Left kidney (tissue), 2 donors: ENCODE results near the gene HOXD8. TPM values are rescaled to one million over a fixed set of nuclear protein-coding genes. Genes with fewer than 3 reads are reported as not detected.

ENCODE experiments used
- DNase-seq: peaks from one replicate; pipeline ENCODE4 v3.0.0-alpha.2; 2013
- polyA plus RNA-seq: library from polyadenylated mRNA; unstranded; fragments of 120-200 nt; gene quantifications from one replicate; pipeline ENCODE4 v1.2.1, GENCODE V29; 2013; ENCODE audit not compliant: insufficient read length

The HOXD8 gene
- polyA plus RNA-seq, 1 donor: 170 TPM

GRCh38 chr2:176156807-176157498, 27.4 kb downstream of the HOXD8 start, which contains the start of gene HOXD3:
TSS of gene HOXD3 (plus strand) at chr2:176157307. CDS start at chr2:176169115, 11,808 bp downstream.
- peak; percentile 71 for DNase-seq

- peak; percentile 74 for DNase-seq
Measured at GRCh38 chr2:176157499-176158185, 28.1 kb downstream of the HOXD8 start.

GRCh38 chr2:176158186-176158591, 28.7 kb downstream of the HOXD8 start:
- DNase-seq: peak; percentile 38

- DNase-seq: peak; percentile 83
Measured at GRCh38 chr2:176158855-176159662, 29.6 kb downstream of the HOXD8 start.

GRCh38 chr2:176159663-176160250, 30.3 kb downstream of the HOXD8 start:
- DNase-seq: no peak

- peak; percentile 55 for DNase-seq
Measured at GRCh38 chr2:176160251-176160985, 30.9 kb downstream of the HOXD8 start.

GRCh38 chr2:176160986-176161824, 31.7 kb downstream of the HOXD8 start:
- peak; percentile 32 for DNase-seq

GRCh38 chr2:176161825-176162626, 32.5 kb downstream of the HOXD8 start:
- DNase-seq: peak; percentile 75

GRCh38 chr2:176162911-176163671, 33.6 kb downstream of the HOXD8 start:
- peak; percentile 92 for DNase-seq

- no peak for DNase-seq
Measured at GRCh38 chr2:176163672-176164056, 34.2 kb downstream of the HOXD8 start.

- DNase-seq: no peak
Measured at GRCh38 chr2:176164201-176164600, 34.7 kb downstream of the HOXD8 start.

GRCh38 chr2:176164611-176165369, 35.3 kb downstream of the HOXD8 start:
- peak; percentile 79 for DNase-seq

GRCh38 chr2:176165370-176166050, 36.0 kb downstream of the HOXD8 start:
- peak; percentile 69 for DNase-seq

GRCh38 chr2:176166272-176166671, 36.8 kb downstream of the HOXD8 start:
- DNase-seq: no peak

GRCh38 chr2:176167398-176167797, 37.9 kb downstream of the HOXD8 start:
- DNase-seq: no peak

GRCh38 chr2:176169181-176169580, 39.7 kb downstream of the HOXD8 start:
- no peak for DNase-seq

GRCh38 chr2:176169711-176170110, 40.2 kb downstream of the HOXD8 start:
- no peak for DNase-seq
